Measurements from ENCODE around the gene EPB41L4B. TPM values are rescaled to one million over a fixed set of nuclear protein-coding genes. Genes with fewer than 3 reads are reported as not detected.

The EPB41L4B gene
- polyA plus RNA-seq, 1 donor from 2014 or later, result 4.1 TPM

- Histone ChIP-seq H3K27ac (ENCODE audit: low read length) (no peak overlapping the region), H2AFZ (ENCODE audit: low read depth, low read length) (no peak overlapping the region), H3K36me3 (ENCODE audit: insufficient read depth, low read length) (no peaks in the 10 kb centered on the region), H3F3A (ENCODE audit: insufficient read depth, low read length, poor library complexity, severe bottlenecking) (no peaks in the 10 kb centered on the region), H3K4me3 (ENCODE audit: low read length) (no peak overlapping the region), H3K9me2 (ENCODE audit: insufficient read depth, low read length) (no peaks in the 10 kb centered on the region), H3K9me3 (ENCODE audit: low read length) (no peaks in the 10 kb centered on the region), H3K79me2 (replicated peaks; ENCODE audit: insufficient read depth, low read length) (no peaks in the 10 kb centered on the region), H3K4me2 (ENCODE audit: low read length) (no peak overlapping the region), H4K20me1 (ENCODE audit: insufficient read depth) (no peaks in the 10 kb centered on the region), H3K9ac (ENCODE audit: low read length) (no peak overlapping the region), H3K27me3 (ENCODE audit: insufficient read depth, low read depth, low read length) (no peaks in the 10 kb centered on the region)
- TF ChIP-seq EP300 (conservative IDR thresholded peaks at IDR 0.05; ENCODE audit: poor library complexity, severe bottlenecking) (no peak), POLR2AphosphoS5 (IDR thresholded peaks at IDR 0.05) (no peak), EZH2 (IDR thresholded peaks at IDR 0.05; ENCODE audit: borderline replicate concordance, insufficient read depth, low read length, poor library complexity, severe bottlenecking) (no peak), REST (IDR thresholded peaks at IDR 0.05; ENCODE audit: borderline replicate concordance) (no peak), RAD21 (conservative IDR thresholded peaks at IDR 0.05) (no peak)
Measured at GRCh38 chr9:109181284-109181683, 139.6 kb downstream of the EPB41L4B start.

GRCh38 chr9:109179801-109180523, 140.9 kb downstream of the EPB41L4B start:
- no peak overlapping the region for H3K4me2 ChIP-seq (ENCODE audit: low read length)
- no peak overlapping the region for H3K9ac ChIP-seq (ENCODE audit: low read length)
- no peaks in the 10 kb centered on the region for H3K27me3 ChIP-seq (ENCODE audit: insufficient read depth, low read depth, low read length)
- H4K20me1 ChIP-seq (ENCODE audit: insufficient read depth), result no peaks in the 10 kb centered on the region
- H3K79me2 ChIP-seq (replicated peaks; ENCODE audit: insufficient read depth, low read length), result no peaks in the 10 kb centered on the region
- no peaks in the 10 kb centered on the region for H3K9me3 ChIP-seq (ENCODE audit: low read length)
- H3K4me3 ChIP-seq (ENCODE audit: low read length), result no peak overlapping the region
- H3K9me2 ChIP-seq (ENCODE audit: insufficient read depth, low read length), result no peaks in the 10 kb centered on the region
- H3K27ac ChIP-seq (ENCODE audit: low read length), result no peak overlapping the region
- no peaks in the 10 kb centered on the region for H3F3A ChIP-seq (ENCODE audit: insufficient read depth, low read length, poor library complexity, severe bottlenecking)
- TF ChIP-seq EP300 (conservative IDR thresholded peaks at IDR 0.05; ENCODE audit: poor library complexity, severe bottlenecking), result no peak
- TF ChIP-seq SMC3 (conservative IDR thresholded peaks at IDR 0.05; ENCODE audit: poor library complexity), result no peak
- no peak for TF ChIP-seq POLR2AphosphoS5 (IDR thresholded peaks at IDR 0.05)
- no peak for TF ChIP-seq RAD21 (conservative IDR thresholded peaks at IDR 0.05)
- no peak for TF ChIP-seq EZH2 (IDR thresholded peaks at IDR 0.05; ENCODE audit: borderline replicate concordance, insufficient read depth, low read length, poor library complexity, severe bottlenecking)
- no peak for TF ChIP-seq TAF1 (IDR thresholded peaks at IDR 0.05; ENCODE audit: low read depth)
- TF ChIP-seq CTCF (IDR thresholded peaks at IDR 0.05; ENCODE audit: poor library complexity, severe bottlenecking), result no peak
- no peak for TF ChIP-seq REST (IDR thresholded peaks at IDR 0.05; ENCODE audit: borderline replicate concordance)
- TF ChIP-seq MXI1 (conservative IDR thresholded peaks at IDR 0.05; ENCODE audit: poor library complexity, severe bottlenecking), result no peak
- H3K36me3 ChIP-seq (ENCODE audit: insufficient read depth, low read length), result no peaks in the 10 kb centered on the region
- H2AFZ ChIP-seq (ENCODE audit: low read depth, low read length), result no peak overlapping the region

Measured in neural cell (in vitro differentiated cells).